ENCODE measurements around the gene GRN.

DNA sequence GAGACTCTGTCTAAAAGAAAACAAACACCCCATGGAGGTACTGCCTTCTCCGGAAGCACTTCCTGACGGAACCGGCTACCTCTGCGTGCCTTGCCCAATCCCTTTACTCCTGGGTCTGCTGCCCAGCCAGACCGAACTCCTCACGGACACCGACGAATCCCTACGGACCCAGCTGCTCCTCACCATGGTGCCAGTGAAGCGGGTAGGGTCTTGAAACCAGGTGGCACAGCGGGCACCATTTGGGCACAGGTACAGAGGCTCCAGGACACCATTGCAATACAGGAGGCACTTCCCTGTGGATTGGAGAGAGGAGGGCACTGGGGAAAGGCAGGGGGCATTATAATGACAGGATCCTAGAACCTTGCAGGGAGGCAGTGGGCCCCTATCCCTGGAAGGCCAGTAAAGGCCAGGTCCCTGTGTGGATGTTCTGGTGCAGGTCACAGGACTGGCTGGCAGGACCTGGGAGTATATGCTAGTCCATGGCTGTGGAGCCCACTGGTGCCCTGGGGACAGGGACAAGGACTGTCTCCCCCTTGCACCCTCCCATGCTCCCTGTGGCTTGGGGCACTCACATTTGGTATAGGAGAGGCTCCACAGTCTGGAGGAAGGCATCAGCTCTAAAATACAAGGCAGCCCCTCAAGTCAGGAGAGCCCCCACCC is 22.7 kb upstream of the GRN start:
- TF ChIP-seq CTCF (IDR thresholded peaks at IDR 0.05) (no peak), POLR2A (IDR thresholded peaks at IDR 0.05; ENCODE audit: low read depth) (no peak)
